Gastroesophageal sphincter (tissue), 3 donors: ENCODE measurements around the gene INPP4B.

Experiments used
- CTCF ChIP-seq, 4 experiments: fragments of 200-600 bp in 2 of 4; fragments of 450-650 bp in 2 of 4; sonication (generic) in 1 of 4; IDR thresholded peaks; one replicate each; pipeline ENCODE4 v1.5.1; 2017 to 2019; ENCODE audit warnings: antibody characterized with exemption in 4 of 4, mild to moderate bottlenecking in 2 of 4, moderate library complexity in 2 of 4
- POLR2A ChIP-seq, 2 donors: fragments of 450-650 bp; IDR thresholded peaks; one replicate each; pipeline ENCODE4 v1.6.1; 2017; ENCODE audit warnings: antibody characterized with exemption in 2 of 2, mild to moderate bottlenecking in 2 of 2, moderate library complexity in 1 of 2

GRCh38 chr4:142329313-142329712 lies 516.8 kb downstream of the INPP4B start:
- TF ChIP-seq CTCF (IDR thresholded peaks at IDR 0.05), result no peak
- no peak for TF ChIP-seq POLR2A (IDR thresholded peaks at IDR 0.05)
